Karpas-422 (cell line): ENCODE measurements around the gene AMIGO3. TPM values are rescaled to one million over a fixed set of nuclear protein-coding genes. Genes with fewer than 3 reads are reported as not detected.

Experiments
- DNase-seq: peaks from one replicate; pipeline ENCODE4 v3.0.0-alpha.2; 2015
- H2AFZ ChIP-seq: fragments of 200-600 bp; sonication (generic); 2 replicates; pipeline ENCODE4 v1.6.1; 2014; ENCODE audit warnings: antibody characterized with exemption, low read length, mixed read lengths
- H3K27ac ChIP-seq: fragments of 200-600 bp; sonication (generic); 2 replicates; pipeline ENCODE4 v1.5.1; 2014; ENCODE audit warnings: mild to moderate bottlenecking, low read length, moderate library complexity
- H3K27me3 ChIP-seq: fragments of 200-600 bp; sonication (generic); 2 replicates; pipeline ENCODE4 v1.6.1; 2014; ENCODE audit warnings: low read length, mixed read lengths
- H3K36me3 ChIP-seq: fragments of 200-600 bp; sonication (generic); 2 replicates; pipeline ENCODE4 v1.6.1; 2014; ENCODE audit warnings: low read length, mixed read lengths; ENCODE audit not compliant: insufficient read depth
- H3K4me1 ChIP-seq: fragments of 200-600 bp; sonication (generic); 2 replicates; pipeline ENCODE4 v1.6.1; 2014; ENCODE audit warnings: mild to moderate bottlenecking, low read length, mixed read lengths
- H3K4me2 ChIP-seq: fragments of 200-600 bp; sonication (generic); 2 replicates; pipeline ENCODE4 v1.6.1; 2014; ENCODE audit warnings: low read length, low read depth, mild to moderate bottlenecking; ENCODE audit not compliant: poor library complexity, severe bottlenecking
- H3K4me3 ChIP-seq: fragments of 200-600 bp; sonication (generic); 2 replicates; pipeline ENCODE4 v1.5.1; 2014; ENCODE audit warnings: mild to moderate bottlenecking, antibody characterized with exemption, low read length, mixed read lengths
- H3K79me2 ChIP-seq: fragments of 200-600 bp; sonication (generic); 2 replicates; pipeline ENCODE4 v1.6.1; 2014; ENCODE audit warnings: mild to moderate bottlenecking, low read length, mixed read lengths
- H3K9ac ChIP-seq: fragments of 200-600 bp; sonication (generic); 2 replicates; pipeline ENCODE4 v1.6.0; 2014; ENCODE audit warnings: low read length
- H3K9me2 ChIP-seq: fragments of 200-600 bp; sonication (generic), shearing (Covaris generic); replicated peaks from 2 replicates; pipeline ENCODE4 v1.6.0; 2014; ENCODE audit warnings: mild to moderate bottlenecking, low read length, moderate library complexity; ENCODE audit not compliant: insufficient read depth
- H3K9me3 ChIP-seq: fragments of 300-700, 200-600 bp; sonication (generic); 2 replicates; pipeline ENCODE4 v1.6.1; 2014; ENCODE audit warnings: low read length, mixed read lengths
- H4K20me1 ChIP-seq: fragments of 200-600 bp; sonication (generic); 2 replicates; pipeline ENCODE4 v1.6.1; 2014; ENCODE audit warnings: mild to moderate bottlenecking, antibody characterized with exemption, low read length, low read depth; ENCODE audit not compliant: insufficient read depth
- total RNA-seq: library from RNA; depleted of rRNA; stranded (reverse); fragments of >200 nt; shearing (Covaris generic); gene quantifications from 2 replicates; pipeline ENCODE4 v1.2.3, GENCODE V29; 2014; ENCODE audit warnings: low replicate concordance

The AMIGO3 gene
- total RNA-seq, 1 experiment from 2014 or later, result not detected

- H3K9ac ChIP-seq, result no peak overlapping the region
- H3K27me3 ChIP-seq, result no peaks in the 10 kb centered on the region
- no peaks in the 10 kb centered on the region for H3K9me3 ChIP-seq
- H4K20me1 ChIP-seq, result no peaks in the 10 kb centered on the region
- no peak for DNase-seq
- no peaks in the 10 kb centered on the region; the same call in 1 of the 2 replicates for H3K4me1 ChIP-seq
- H3K27ac ChIP-seq, result no peak overlapping the region
- peaks cover 23% of the 10 kb centered on the region for H3K36me3 ChIP-seq
- 0 out of 2 replicates have a peak, but pooled peaks cover 3% of the 10 kb centered on the region for H3K79me2 ChIP-seq
- no peak overlapping the region for H3K4me2 ChIP-seq
- no peak overlapping the region for H2AFZ ChIP-seq
- H3K4me3 ChIP-seq, result no peak overlapping the region
- no peaks in the 10 kb centered on the region for H3K9me2 ChIP-seq
These were observed 13.1 kb upstream of the AMIGO3 start for GRCh38 chr3:49732597-49732996.

- Histone ChIP-seq H3K36me3 (peaks cover 23% of the 10 kb centered on the region), H2AFZ (no peak overlapping the region), H3K9ac (no peak overlapping the region), H3K4me1 (peaks cover 3% of the 10 kb centered on the region), H3K4me2 (no peak overlapping the region), H3K27ac (no peak overlapping the region), H3K27me3 (no peaks in the 10 kb centered on the region), H3K9me3 (no peaks in the 10 kb centered on the region), H3K9me2 (no peaks in the 10 kb centered on the region), H3K79me2 (no peaks in the 10 kb centered on the region), H4K20me1 (no peaks in the 10 kb centered on the region), H3K4me3 (no peak overlapping the region)
- no peak for DNase-seq
These were observed 10.6 kb upstream of the AMIGO3 start for GRCh38 chr3:49729966-49730609.

- Histone ChIP-seq H3K4me2 (no peak overlapping the region), H2AFZ (no peak overlapping the region), H3K4me1 (peaks cover 16% of the 10 kb centered on the region), H3K9ac (no peak overlapping the region), H4K20me1 (peaks cover 5% of the 10 kb centered on the region; the same call in 1 of the 2 replicates), H3K27me3 (no peaks in the 10 kb centered on the region), H3K4me3 (no peak overlapping the region), H3K79me2 (peaks cover 7% of the 10 kb centered on the region), H3K9me3 (no peaks in the 10 kb centered on the region), H3K36me3 (peaks cover 19% of the 10 kb centered on the region), H3K9me2 (no peaks in the 10 kb centered on the region), H3K27ac (no peak overlapping the region)
- DNase-seq, result no peak
These were observed 8.5 kb upstream of the AMIGO3 start for GRCh38 chr3:49727924-49728361.

GRCh38 chr3:49727154-49727923 lies 7.9 kb upstream of the AMIGO3 start:
- H3K9ac ChIP-seq, result no peak overlapping the region
- H3K9me2 ChIP-seq, result no peaks in the 10 kb centered on the region
- no peak overlapping the region for H3K27ac ChIP-seq
- no peaks in the 10 kb centered on the region for H3K9me3 ChIP-seq
- peaks cover 12% of the 10 kb centered on the region for H3K79me2 ChIP-seq
- no peak overlapping the region for H2AFZ ChIP-seq
- H3K27me3 ChIP-seq, result no peaks in the 10 kb centered on the region
- H3K4me2 ChIP-seq, result no peak overlapping the region
- H3K36me3 ChIP-seq, result peaks cover 23% of the 10 kb centered on the region
- H4K20me1 ChIP-seq, result peaks cover 5% of the 10 kb centered on the region; the same call in 1 of the 2 replicates
- DNase-seq, result no peak
- peaks cover 22% of the 10 kb centered on the region for H3K4me1 ChIP-seq
- no peak overlapping the region for H3K4me3 ChIP-seq

GRCh38 chr3:49725906-49726681 lies 6.6 kb upstream of the AMIGO3 start:
- no peak overlapping the region for H3K4me2 ChIP-seq
- no peak for DNase-seq
- H3K27me3 ChIP-seq, result no peaks in the 10 kb centered on the region
- H2AFZ ChIP-seq, result no peak overlapping the region
- H3K9ac ChIP-seq, result no peak overlapping the region
- H3K27ac ChIP-seq, result no peak overlapping the region
- no peaks in the 10 kb centered on the region for H3K9me2 ChIP-seq
- H3K36me3 ChIP-seq, result peaks cover 22% of the 10 kb centered on the region
- H3K4me3 ChIP-seq, result no peak overlapping the region
- peaks cover 5% of the 10 kb centered on the region; the same call in 1 of the 2 replicates for H4K20me1 ChIP-seq
- H3K4me1 ChIP-seq, result peaks cover 25% of the 10 kb centered on the region
- H3K79me2 ChIP-seq, result peaks cover 12% of the 10 kb centered on the region
- H3K9me3 ChIP-seq, result no peaks in the 10 kb centered on the region

- H3K4me1 ChIP-seq, result peaks cover 28% of the 10 kb centered on the region
- no peaks in the 10 kb centered on the region for H3K27me3 ChIP-seq
- no peak overlapping the region for H2AFZ ChIP-seq
- peaks cover 18% of the 10 kb centered on the region; the same call in 1 of the 2 replicates for H3K36me3 ChIP-seq
- peak; percentile 58 for DNase-seq
- H3K9me2 ChIP-seq, result no peaks in the 10 kb centered on the region
- peak overlapping the region; percentile 97 for H3K4me2 ChIP-seq
- H3K27ac ChIP-seq, result peak overlapping the region; percentile 81
- H3K9me3 ChIP-seq, result no peaks in the 10 kb centered on the region
- peak overlapping the region; percentile 92 for H3K4me3 ChIP-seq
- peaks cover 5% of the 10 kb centered on the region; the same call in 1 of the 2 replicates for H4K20me1 ChIP-seq
- peaks cover 12% of the 10 kb centered on the region for H3K79me2 ChIP-seq
- H3K9ac ChIP-seq, result peak overlapping the region; percentile 94
These were observed 5.1 kb upstream of the AMIGO3 start for GRCh38 chr3:49724586-49724985.

GRCh38 chr3:49723628-49724551 lies 4.4 kb upstream of the AMIGO3 start, which contains the start of gene GMPPB:
Gene GMPPB, minus strand, starts transcription at chr3:49723951. Its CDS starts 225 bp downstream, at chr3:49723726.
- Histone ChIP-seq H3K9me2 (no peaks in the 10 kb centered on the region), H2AFZ (peak within 1 kb of the TSS; percentile 78)

More at GRCh38 chr3:49723628-49724551, 4.4 kb upstream of the AMIGO3 start, which contains the start of gene GMPPB:
- Histone ChIP-seq H3K27me3 (no peaks in the 10 kb centered on the region), H3K9ac (peak within 1 kb of the TSS; percentile 96), H3K79me2 (peaks cover 12% of the 10 kb centered on the region), H3K4me1 (peaks cover 31% of the 10 kb centered on the region), H3K36me3 (peaks cover 17% of the 10 kb centered on the region; the same call in 1 of the 2 replicates), H4K20me1 (peaks cover 5% of the 10 kb centered on the region; the same call in 1 of the 2 replicates), H3K4me2 (peak within 1 kb of the TSS; percentile 97), H3K4me3 (peak within 1 kb of the TSS; percentile 92), H3K27ac (peak within 1 kb of the TSS; percentile 81), H3K9me3 (no peaks in the 10 kb centered on the region)
- DNase-seq, result peak; percentile 99
